PC-3 (cell line): Measurements from ENCODE around the gene PARN.

Experiments used
- EZH2 ChIP-seq: fragments of 300-600 bp; sonication (generic); IDR thresholded peaks from one replicate; pipeline ENCODE4 v1.6.1; 2017; ENCODE audit warnings: antibody characterized with exemption, mild to moderate bottlenecking, low read length; ENCODE audit not compliant: unreplicated experiment
- TF ChIP-seq, protein P1 (sequence below): fragments of 300-600 bp; sonication (generic); conservative IDR thresholded peaks from 2 replicates; pipeline ENCODE4 v1.5.1; 2017; ENCODE audit warnings: antibody characterized with exemption, low read depth, mild to moderate bottlenecking, low read length

DNA sequence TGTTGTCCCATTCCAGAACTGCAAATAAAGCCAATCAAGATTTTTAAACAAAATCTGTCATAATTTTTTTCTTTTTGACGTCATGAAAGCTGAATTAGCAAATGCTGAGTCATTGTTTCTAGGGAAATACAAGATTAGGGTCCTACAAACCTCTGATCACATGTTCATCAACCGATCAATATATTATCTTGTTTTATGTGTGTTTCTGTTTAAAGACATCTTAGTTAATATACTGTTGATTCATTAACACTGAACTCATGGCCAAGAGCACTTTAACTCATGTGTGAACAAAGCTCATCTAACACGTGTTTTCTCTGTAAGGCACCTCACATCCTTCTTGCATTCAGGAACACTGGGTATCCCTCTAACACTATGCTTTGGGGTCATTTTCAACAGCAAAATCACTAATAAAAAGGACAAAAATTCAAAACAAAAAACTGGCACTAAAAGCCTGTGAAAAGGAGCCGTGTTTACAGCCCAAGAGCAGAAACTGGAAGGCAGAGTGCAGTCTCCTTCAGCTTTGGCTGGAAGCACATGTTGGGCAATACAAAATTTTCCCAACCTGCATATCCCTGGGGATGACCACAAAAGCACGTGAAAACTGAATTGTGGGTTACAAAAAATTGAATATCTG is 102.5 kb downstream of the PARN start:
- TF ChIP-seq, protein P1, sequence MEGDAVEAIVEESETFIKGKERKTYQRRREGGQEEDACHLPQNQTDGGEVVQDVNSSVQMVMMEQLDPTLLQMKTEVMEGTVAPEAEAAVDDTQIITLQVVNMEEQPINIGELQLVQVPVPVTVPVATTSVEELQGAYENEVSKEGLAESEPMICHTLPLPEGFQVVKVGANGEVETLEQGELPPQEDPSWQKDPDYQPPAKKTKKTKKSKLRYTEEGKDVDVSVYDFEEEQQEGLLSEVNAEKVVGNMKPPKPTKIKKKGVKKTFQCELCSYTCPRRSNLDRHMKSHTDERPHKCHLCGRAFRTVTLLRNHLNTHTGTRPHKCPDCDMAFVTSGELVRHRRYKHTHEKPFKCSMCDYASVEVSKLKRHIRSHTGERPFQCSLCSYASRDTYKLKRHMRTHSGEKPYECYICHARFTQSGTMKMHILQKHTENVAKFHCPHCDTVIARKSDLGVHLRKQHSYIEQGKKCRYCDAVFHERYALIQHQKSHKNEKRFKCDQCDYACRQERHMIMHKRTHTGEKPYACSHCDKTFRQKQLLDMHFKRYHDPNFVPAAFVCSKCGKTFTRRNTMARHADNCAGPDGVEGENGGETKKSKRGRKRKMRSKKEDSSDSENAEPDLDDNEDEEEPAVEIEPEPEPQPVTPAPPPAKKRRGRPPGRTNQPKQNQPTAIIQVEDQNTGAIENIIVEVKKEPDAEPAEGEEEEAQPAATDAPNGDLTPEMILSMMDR: no peak
- no peak for TF ChIP-seq EZH2
